HEK293 (cell line): ENCODE data around the gene PLEKHD1.

Experiments used
- CTCF ChIA-PET: fragments of 350-600 bp; formaldehyde crosslinking; extraction: SDS; loops from one replicate; lab custom pipeline; 2021; ENCODE audit warnings: antibody characterized with exemption; lab: Yijun Ruan, JAX
- POLR2A ChIA-PET: fragments of 300-600 bp; formaldehyde crosslinking; extraction: SDS; loops from one replicate; lab custom pipeline; 2020; ENCODE audit warnings: antibody characterized with exemption, inconsistent platforms; lab: Yijun Ruan, JAX
- H3K27ac ChIP-seq: fragments of 200-500 bp; sonication (Bioruptor generic); 2 replicates; pipeline ENCODE4 v1.5.1; 2014; ENCODE audit warnings: low read depth, low read length, control low read depth, inconsistent platforms; ENCODE audit errors: extremely low read depth
- H3K36me3 ChIP-seq, 2 experiments: fragments of 200-500 bp in 1 of 2; sonication (Bioruptor generic) in 1 of 2; 1 replicate in 1 of 2; 2 replicates in 1 of 2; pipeline ENCODE4 v1.5.1; 2014 to 2017; ENCODE audit warnings: inconsistent platforms in 2 of 2, low read length in 2 of 2; ENCODE audit not compliant: control insufficient read depth in 2 of 2, insufficient read depth in 1 of 2
- H3K4me1 ChIP-seq: fragments of 200-500 bp; sonication (Bioruptor generic); 2 replicates; pipeline ENCODE4 v1.5.1; 2014; ENCODE audit warnings: mild to moderate bottlenecking, low read length, inconsistent platforms; ENCODE audit not compliant: control insufficient read depth, insufficient read depth
- H3K4me3 ChIP-seq: 2 replicates; pipeline ENCODE4 v1.5.1; 2011; ENCODE audit warnings: low read depth, mild to moderate bottlenecking, control low read depth, low read length, moderate library complexity
- H3K9me3 ChIP-seq: fragments of 200-500 bp; sonication (Bioruptor generic); 2 replicates; pipeline ENCODE4 v1.5.1; 2014; ENCODE audit warnings: low read depth, low read length, inconsistent platforms; ENCODE audit not compliant: control insufficient read depth, insufficient read depth
- REPIN1 ChIP-seq: fragments of 450-650 bp; formaldehyde crosslinking; IDR thresholded peaks from 2 replicates; pipeline ENCODE4 v1.5.1; 2017; ENCODE audit warnings: missing biosample characterization, missing genetic modification characterization, low read depth
- SCRT2 ChIP-seq: fragments of 450-650 bp; formaldehyde crosslinking; IDR thresholded peaks from 2 replicates; pipeline ENCODE4 v1.5.1; 2016; ENCODE audit warnings: missing biosample characterization, missing genetic modification characterization
- ZBTB21 ChIP-seq: fragments of 450-650 bp; formaldehyde crosslinking; IDR thresholded peaks from 2 replicates; pipeline ENCODE4 v1.5.1; 2017; ENCODE audit warnings: missing biosample characterization, missing genetic modification characterization
- ZFP41 ChIP-seq: fragments of 450-650 bp; formaldehyde crosslinking; IDR thresholded peaks from 2 replicates; pipeline ENCODE4 v1.5.1; 2016; ENCODE audit warnings: missing biosample characterization, missing genetic modification characterization, borderline replicate concordance
- ZNF132 ChIP-seq: fragments of 450-650 bp; formaldehyde crosslinking; IDR thresholded peaks from 2 replicates; pipeline ENCODE4 v1.5.1; 2017; ENCODE audit warnings: missing biosample characterization, missing genetic modification characterization, borderline replicate concordance
- ZNF202 ChIP-seq: fragments of 450-650 bp; formaldehyde crosslinking; IDR thresholded peaks from 2 replicates; pipeline ENCODE4 v1.5.1; 2016; ENCODE audit warnings: missing biosample characterization, missing genetic modification characterization, borderline replicate concordance
- ZNF549 ChIP-seq: fragments of 450-650 bp; IDR thresholded peaks from 2 replicates; pipeline ENCODE4 v1.5.1; 2018; ENCODE audit warnings: missing biosample characterization, missing genetic modification characterization, mild to moderate bottlenecking, inconsistent platforms, moderate library complexity
- ZNF610 ChIP-seq: fragments of 450-650 bp; formaldehyde crosslinking; IDR thresholded peaks from 2 replicates; pipeline ENCODE4 v1.5.1; 2016; ENCODE audit warnings: missing biosample characterization, missing genetic modification characterization, borderline replicate concordance
- TF ChIP-seq, protein P1 (sequence below): fragments of 450-650 bp; formaldehyde crosslinking; IDR thresholded peaks from 2 replicates; pipeline ENCODE4 v1.5.1; 2016; ENCODE audit warnings: missing biosample characterization, missing genetic modification characterization
- TF ChIP-seq, protein P2 (sequence below): fragments of 450-650 bp; formaldehyde crosslinking; IDR thresholded peaks from 2 replicates; pipeline ENCODE4 v1.5.1; 2016; ENCODE audit warnings: missing biosample characterization, missing genetic modification characterization
- TF ChIP-seq, protein P3 (sequence below): fragments of 450-650 bp; formaldehyde crosslinking; IDR thresholded peaks from 2 replicates; pipeline ENCODE4 v1.5.1; 2017; ENCODE audit warnings: missing biosample characterization, mild to moderate bottlenecking, missing genetic modification characterization, moderate library complexity
- TF ChIP-seq, protein P4 (sequence below): fragments of 450-650 bp; formaldehyde crosslinking; IDR thresholded peaks from 2 replicates; pipeline ENCODE4 v1.5.1; 2017; ENCODE audit warnings: missing biosample characterization, missing genetic modification characterization
- TF ChIP-seq, protein P5 (sequence below): fragments of 450-650 bp; formaldehyde crosslinking; IDR thresholded peaks from 2 replicates; pipeline ENCODE4 v1.5.1; 2016; ENCODE audit warnings: missing biosample characterization, missing genetic modification characterization

The PLEKHD1 gene

DNA sequence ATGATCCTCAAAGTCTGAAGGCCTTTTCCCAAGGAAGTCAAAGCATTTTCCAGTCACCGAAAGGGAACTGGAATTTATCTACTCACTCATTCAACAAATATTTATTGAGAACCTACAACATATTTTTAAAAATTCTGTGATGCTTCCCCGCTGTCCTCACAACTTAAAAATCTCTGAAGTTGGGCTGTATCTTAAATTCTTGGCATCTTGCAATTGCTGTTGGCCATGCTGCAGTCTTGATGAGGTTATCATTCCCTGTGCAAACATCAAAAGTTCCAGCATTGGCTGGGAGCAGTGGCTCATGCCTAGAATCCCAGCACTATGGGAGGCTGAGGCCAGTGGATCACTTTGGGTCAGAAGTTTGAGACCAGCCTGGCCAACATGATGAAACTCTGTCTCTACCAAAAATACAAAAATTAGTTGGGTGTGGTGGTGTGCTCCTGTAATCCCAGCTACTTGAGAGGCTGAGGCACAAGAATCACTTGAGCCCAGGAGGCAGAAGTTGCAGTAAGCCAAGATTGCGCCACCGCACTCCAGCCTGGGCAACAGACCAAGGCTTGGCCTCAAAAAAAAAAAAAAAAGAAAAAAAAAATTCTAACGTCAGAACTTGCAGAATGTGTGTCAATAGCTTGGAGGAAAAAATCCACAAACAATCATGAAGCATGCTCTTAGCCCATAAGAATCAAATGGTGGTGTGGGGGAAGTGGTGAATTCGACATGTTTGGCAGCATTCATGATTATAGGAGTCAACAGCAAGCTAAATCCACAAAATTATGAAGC is 55.3 kb downstream of the PLEKHD1 start:
- H3K9me3 ChIP-seq = no peaks in the 10 kb centered on the region
- POLR2A ChIA-PET = no interaction called here
- no peaks in the 10 kb centered on the region for H3K36me3 ChIP-seq
- no peak overlapping the region for H3K27ac ChIP-seq
- no peaks in the 10 kb centered on the region for H3K4me1 ChIP-seq
- TF ChIP-seq ZNF202 = no peak
- TF ChIP-seq, all 188 proteins: peak for 0
- H3K4me3 ChIP-seq = no peak overlapping the region
- CTCF ChIA-PET = interaction anchor here (2.7 kb wide), 1 partner anchor 8 kb away, joined by 19 read pairs; no protein-coding TSS in a partner anchor

DNA sequence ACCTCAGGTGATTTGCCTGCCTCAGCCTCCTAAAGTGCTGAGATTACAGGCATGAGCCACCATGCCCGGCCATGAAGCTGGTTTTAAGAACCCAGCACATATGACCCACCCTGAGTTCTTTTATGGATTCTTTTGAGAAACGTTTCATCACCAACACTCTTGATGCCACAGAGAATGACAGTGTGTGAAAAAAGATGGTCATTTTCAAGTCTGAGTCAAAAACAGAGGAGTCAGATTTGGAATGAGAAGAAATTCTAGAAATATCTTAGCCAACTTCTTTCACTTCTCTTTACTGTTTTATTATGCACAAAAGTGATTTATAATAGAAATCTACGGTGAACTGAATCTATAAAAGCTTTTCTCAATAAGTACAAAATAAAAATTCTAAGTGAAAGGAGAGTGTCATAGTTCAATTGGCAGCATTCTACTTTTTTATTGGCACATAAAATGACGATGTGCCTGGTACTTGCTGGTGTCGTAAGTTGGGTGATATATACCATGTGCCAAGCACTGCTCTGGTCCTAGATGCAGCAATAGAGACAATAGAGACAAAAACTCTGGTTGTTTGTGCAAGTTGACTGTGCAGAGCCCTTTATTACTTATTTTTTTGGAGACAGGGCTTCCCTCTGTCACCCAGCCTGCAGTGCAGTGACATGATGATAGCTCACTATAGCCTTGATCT is 56.3 kb downstream of the PLEKHD1 start:
- Histone ChIP-seq H3K27ac (no peak overlapping the region), H3K4me1 (no peaks in the 10 kb centered on the region), H3K36me3 (no peaks in the 10 kb centered on the region), H3K9me3 (no peaks in the 10 kb centered on the region), H3K4me3 (no peak overlapping the region)
- TF ChIP-seq ZBTB21 (tag by site-specific recombination) (no peak), ZNF610 (no peak)
- TF ChIP-seq, protein P1, sequence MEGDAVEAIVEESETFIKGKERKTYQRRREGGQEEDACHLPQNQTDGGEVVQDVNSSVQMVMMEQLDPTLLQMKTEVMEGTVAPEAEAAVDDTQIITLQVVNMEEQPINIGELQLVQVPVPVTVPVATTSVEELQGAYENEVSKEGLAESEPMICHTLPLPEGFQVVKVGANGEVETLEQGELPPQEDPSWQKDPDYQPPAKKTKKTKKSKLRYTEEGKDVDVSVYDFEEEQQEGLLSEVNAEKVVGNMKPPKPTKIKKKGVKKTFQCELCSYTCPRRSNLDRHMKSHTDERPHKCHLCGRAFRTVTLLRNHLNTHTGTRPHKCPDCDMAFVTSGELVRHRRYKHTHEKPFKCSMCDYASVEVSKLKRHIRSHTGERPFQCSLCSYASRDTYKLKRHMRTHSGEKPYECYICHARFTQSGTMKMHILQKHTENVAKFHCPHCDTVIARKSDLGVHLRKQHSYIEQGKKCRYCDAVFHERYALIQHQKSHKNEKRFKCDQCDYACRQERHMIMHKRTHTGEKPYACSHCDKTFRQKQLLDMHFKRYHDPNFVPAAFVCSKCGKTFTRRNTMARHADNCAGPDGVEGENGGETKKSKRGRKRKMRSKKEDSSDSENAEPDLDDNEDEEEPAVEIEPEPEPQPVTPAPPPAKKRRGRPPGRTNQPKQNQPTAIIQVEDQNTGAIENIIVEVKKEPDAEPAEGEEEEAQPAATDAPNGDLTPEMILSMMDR (tag by site-specific recombination) = no peak
- TF ChIP-seq, protein P2, sequence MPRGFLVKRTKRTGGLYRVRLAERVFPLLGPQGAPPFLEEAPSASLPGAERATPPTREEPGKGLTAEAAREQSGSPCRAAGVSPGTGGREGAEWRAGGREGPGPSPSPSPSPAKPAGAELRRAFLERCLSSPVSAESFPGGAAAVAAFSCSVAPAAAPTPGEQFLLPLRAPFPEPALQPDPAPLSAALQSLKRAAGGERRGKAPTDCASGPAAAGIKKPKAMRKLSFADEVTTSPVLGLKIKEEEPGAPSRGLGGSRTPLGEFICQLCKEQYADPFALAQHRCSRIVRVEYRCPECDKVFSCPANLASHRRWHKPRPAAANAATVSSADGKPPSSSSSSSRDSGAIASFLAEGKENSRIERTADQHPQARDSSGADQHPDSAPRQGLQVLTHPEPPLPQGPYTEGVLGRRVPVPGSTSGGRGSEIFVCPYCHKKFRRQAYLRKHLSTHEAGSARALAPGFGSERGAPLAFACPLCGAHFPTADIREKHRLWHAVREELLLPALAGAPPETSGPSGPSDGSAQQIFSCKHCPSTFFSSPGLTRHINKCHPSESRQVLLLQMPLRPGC (tag by site-specific recombination) = no peak
- TF ChIP-seq, protein P3, sequence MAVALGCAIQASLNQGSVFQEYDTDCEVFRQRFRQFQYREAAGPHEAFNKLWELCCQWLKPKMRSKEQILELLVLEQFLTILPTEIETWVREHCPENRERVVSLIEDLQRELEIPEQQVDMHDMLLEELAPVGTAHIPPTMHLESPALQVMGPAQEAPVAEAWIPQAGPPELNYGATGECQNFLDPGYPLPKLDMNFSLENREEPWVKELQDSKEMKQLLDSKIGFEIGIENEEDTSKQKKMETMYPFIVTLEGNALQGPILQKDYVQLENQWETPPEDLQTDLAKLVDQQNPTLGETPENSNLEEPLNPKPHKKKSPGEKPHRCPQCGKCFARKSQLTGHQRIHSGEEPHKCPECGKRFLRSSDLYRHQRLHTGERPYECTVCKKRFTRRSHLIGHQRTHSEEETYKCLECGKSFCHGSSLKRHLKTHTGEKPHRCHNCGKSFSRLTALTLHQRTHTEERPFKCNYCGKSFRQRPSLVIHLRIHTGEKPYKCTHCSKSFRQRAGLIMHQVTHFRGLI (tag by site-specific recombination) = no peak
- ChIA-PET CTCF (interaction anchor here (0.6 to 1.8 kb wide), 2 partner anchors 34 to 538 kb away, joined by 4 to 12 read pairs; partner anchors contain the start of gene CCDC177), POLR2A (no interaction called here)

DNA sequence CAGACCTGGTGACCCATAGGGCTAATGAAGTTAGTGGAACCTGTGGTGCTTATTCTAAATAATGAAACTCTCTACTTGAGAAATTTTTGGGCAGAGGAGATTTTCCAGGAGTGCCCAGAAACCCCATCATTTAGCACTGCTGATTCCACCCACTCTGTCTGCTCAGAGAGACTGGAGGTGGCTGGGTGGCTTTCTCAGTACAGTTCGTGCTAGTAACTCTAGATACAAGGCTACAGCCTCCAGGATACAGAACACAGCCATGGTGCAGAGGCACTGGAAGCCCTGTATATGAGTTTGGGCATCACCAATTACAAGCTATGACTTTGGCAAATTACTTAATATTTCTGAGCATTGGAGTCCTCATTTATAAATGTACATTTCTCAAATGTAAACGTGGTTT is 57.8 kb downstream of the PLEKHD1 start:
- Histone ChIP-seq H3K27ac (no peak overlapping the region), H3K4me3 (no peak overlapping the region), H3K4me1 (no peaks in the 10 kb centered on the region), H3K9me3 (no peaks in the 10 kb centered on the region), H3K36me3 (no peaks in the 10 kb centered on the region)
- ChIA-PET POLR2A (interaction anchor here (1.4 kb wide), 1 partner anchor 32 kb away, joined by 3 read pairs; no protein-coding TSS in a partner anchor), CTCF (interaction anchor here (1.2 to 3.5 kb wide), 3 partner anchors 32 to 43 kb away, joined by 3 to 18 read pairs (median 10); partner anchors contain the start of gene CCDC177)
- TF ChIP-seq, protein P4, sequence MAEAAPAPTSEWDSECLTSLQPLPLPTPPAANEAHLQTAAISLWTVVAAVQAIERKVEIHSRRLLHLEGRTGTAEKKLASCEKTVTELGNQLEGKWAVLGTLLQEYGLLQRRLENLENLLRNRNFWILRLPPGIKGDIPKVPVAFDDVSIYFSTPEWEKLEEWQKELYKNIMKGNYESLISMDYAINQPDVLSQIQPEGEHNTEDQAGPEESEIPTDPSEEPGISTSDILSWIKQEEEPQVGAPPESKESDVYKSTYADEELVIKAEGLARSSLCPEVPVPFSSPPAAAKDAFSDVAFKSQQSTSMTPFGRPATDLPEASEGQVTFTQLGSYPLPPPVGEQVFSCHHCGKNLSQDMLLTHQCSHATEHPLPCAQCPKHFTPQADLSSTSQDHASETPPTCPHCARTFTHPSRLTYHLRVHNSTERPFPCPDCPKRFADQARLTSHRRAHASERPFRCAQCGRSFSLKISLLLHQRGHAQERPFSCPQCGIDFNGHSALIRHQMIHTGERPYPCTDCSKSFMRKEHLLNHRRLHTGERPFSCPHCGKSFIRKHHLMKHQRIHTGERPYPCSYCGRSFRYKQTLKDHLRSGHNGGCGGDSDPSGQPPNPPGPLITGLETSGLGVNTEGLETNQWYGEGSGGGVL = no peak
- TF ChIP-seq SCRT2 (tag by site-specific recombination) (no peak), REPIN1 (tag by site-specific recombination) (no peak), ZNF132 (no peak), ZNF549 (no peak), ZFP41 (tag by site-specific recombination) (no peak)
- TF ChIP-seq, protein P5, sequence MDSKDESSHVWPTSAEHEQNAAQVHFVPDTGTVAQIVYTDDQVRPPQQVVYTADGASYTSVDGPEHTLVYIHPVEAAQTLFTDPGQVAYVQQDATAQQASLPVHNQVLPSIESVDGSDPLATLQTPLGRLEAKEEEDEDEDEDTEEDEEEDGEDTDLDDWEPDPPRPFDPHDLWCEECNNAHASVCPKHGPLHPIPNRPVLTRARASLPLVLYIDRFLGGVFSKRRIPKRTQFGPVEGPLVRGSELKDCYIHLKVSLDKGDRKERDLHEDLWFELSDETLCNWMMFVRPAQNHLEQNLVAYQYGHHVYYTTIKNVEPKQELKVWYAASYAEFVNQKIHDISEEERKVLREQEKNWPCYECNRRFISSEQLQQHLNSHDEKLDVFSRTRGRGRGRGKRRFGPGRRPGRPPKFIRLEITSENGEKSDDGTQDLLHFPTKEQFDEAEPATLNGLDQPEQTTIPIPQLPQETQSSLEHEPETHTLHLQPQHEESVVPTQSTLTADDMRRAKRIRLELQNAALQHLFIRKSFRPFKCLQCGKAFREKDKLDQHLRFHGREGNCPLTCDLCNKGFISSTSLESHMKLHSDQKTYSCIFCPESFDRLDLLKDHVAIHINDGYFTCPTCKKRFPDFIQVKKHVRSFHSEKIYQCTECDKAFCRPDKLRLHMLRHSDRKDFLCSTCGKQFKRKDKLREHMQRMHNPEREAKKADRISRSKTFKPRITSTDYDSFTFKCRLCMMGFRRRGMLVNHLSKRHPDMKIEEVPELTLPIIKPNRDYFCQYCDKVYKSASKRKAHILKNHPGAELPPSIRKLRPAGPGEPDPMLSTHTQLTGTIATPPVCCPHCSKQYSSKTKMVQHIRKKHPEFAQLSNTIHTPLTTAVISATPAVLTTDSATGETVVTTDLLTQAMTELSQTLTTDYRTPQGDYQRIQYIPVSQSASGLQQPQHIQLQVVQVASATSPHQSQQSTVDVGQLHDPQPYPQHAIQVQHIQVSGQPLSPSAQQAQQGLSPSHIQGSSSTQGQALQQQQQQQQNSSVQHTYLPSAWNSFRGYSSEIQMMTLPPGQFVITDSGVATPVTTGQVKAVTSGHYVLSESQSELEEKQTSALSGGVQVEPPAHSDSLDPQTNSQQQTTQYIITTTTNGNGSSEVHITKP = no peak
